Naive B cell (primary cell): Measurements from ENCODE around the gene UBAP1L. TPM values are rescaled to one million over a fixed set of nuclear protein-coding genes. Genes with fewer than 3 reads are reported as not detected.
"Not testable (repeated sequence)": the region's sequence is repeated elsewhere in the genome, so short reads cannot be mapped to it uniquely, and the experiment has no call there.

Experiments used
- ATAC-seq, 2 donors: fragments of 150-1000 bp; cut with Tn5 transposase; 2 replicates each; pipeline ENCODE4 v1.10.0; 2021; ENCODE audit warnings: low read depth in 2 of 2, mild to moderate bottlenecking in 2 of 2, moderate library complexity in 2 of 2
- DNase-seq: peaks from one replicate; pipeline ENCODE4 v3.0.0; 2022
- H3K27ac Mint-ChIP-seq, 6 donors: one replicate each; pipeline ENCODE4 v1.8.0; 2020 to 2022; ENCODE audit warnings: mild to moderate bottlenecking in 6 of 6, mixed read lengths in 6 of 6, moderate library complexity in 5 of 6, inconsistent platforms in 2 of 6
- H3K27me3 Mint-ChIP-seq, 3 donors: one replicate each; pipeline ENCODE4 v1.8.0; 2021 to 2022; ENCODE audit warnings: mixed read lengths in 3 of 3, mild to moderate bottlenecking in 1 of 3
- H3K36me3 Mint-ChIP-seq, 2 donors: one replicate each; pipeline ENCODE4 v1.8.0; 2020 to 2022; ENCODE audit warnings: mixed read lengths in 2 of 2, inconsistent platforms in 1 of 2, mild to moderate bottlenecking in 1 of 2
- H3K4me1 Mint-ChIP-seq, 3 donors: one replicate each; pipeline ENCODE4 v1.8.0; 2020 to 2022; ENCODE audit warnings: mixed read lengths in 3 of 3, inconsistent platforms in 1 of 3, mild to moderate bottlenecking in 1 of 3, moderate library complexity in 1 of 3
- H3K4me3 Mint-ChIP-seq, 8 donors: one replicate each; pipeline ENCODE4 v1.8.0; 2020 to 2022; ENCODE audit warnings: mild to moderate bottlenecking in 8 of 8, mixed read lengths in 8 of 8, moderate library complexity in 8 of 8, inconsistent platforms in 2 of 8
- H3K9me3 Mint-ChIP-seq, 7 donors: one replicate each; pipeline ENCODE4 v1.8.0; 2020 to 2022; ENCODE audit warnings: mixed read lengths in 7 of 7, mild to moderate bottlenecking in 5 of 7, inconsistent platforms in 2 of 7, moderate library complexity in 1 of 7
- polyA plus RNA-seq, 6 donors: library from polyadenylated mRNA; unstranded; fragments of 300-500 nt; fragmentation: Illumina TruSeq; gene quantifications; one replicate each; pipeline ENCODE4 v1.2.3, GENCODE V29; 2021; ENCODE audit warnings: low read depth in 6 of 6

UBAP1L gene
- polyA plus RNA-seq, result under 1 TPM in 4 of 6 donors, not detected in 2; 0.04 to 0.52 (median 0.24) TPM

DNA sequence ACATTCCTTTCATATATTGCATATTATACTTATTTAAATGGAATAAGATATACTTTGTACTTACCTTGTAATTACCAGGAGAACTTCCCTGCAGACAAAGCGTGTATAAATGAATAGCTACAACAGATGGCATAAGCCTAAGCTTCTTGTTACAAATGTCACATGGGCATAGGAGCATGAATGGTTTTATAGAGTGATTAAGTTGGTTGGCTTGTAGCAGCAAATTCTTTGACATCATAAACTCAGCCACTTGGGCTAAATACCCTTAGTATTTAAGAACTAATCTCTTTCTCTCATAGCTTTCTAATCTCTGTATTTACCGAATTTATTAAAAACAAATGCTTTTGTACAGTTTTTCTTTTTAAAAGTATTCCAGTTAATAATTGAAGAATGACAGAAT lies at the start of gene UBAP1L:
Gene UBAP1L (minus strand): TSS at position 115 of the 400 bp plus-strand sequence. CDS start 8,985 bp downstream, outside the sequence.
- peaks cover 19 to 42% of the 10 kb centered on the region in 2 donors for H3K36me3 Mint-ChIP-seq
- ATAC-seq, result no peak
- H3K27ac Mint-ChIP-seq, result peak within 1 kb of the TSS in 1 of 6 donors; percentile 16
- H3K9me3 Mint-ChIP-seq, result no peaks in the 10 kb centered on the region
- no peak for DNase-seq
- no peaks in the 10 kb centered on the region for H3K27me3 Mint-ChIP-seq
- H3K4me3 Mint-ChIP-seq, result no peak within 1 kb of the TSS
- H3K4me1 Mint-ChIP-seq, result peaks cover 0 to 4% (median 3%) of the 10 kb centered on the region in 3 donors

DNA sequence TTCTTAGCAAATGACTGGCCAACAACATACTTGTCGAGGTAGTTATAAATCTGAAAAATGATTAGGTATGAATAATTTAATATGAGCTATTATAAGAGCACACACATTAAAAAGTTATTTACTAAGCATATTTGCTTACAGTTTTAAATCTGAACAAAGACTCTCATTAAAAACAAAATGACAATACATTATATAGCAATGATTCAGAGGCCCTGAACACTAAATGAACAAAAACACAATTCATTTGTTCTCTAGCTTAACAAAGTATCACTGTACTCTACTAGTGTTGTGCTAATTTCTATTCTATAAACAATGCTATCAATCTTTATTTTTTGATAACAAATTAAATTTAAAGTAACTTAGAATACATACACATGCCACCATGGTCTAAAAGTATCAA lies 49.1 kb upstream of the UBAP1L start:
- ATAC-seq, result no peak
- Mint-ChIP-seq H3K27me3 (no peaks in the 10 kb centered on the region), H3K4me3 (no peak overlapping the region), H3K27ac (no peak overlapping the region), H3K9me3 (no peaks in the 10 kb centered on the region), H3K4me1 (peaks cover 0 to 3% (median 0%) of the 10 kb centered on the region in 3 donors), H3K36me3 (no peaks in the 10 kb centered on the region)
- DNase-seq, result no peak

DNA sequence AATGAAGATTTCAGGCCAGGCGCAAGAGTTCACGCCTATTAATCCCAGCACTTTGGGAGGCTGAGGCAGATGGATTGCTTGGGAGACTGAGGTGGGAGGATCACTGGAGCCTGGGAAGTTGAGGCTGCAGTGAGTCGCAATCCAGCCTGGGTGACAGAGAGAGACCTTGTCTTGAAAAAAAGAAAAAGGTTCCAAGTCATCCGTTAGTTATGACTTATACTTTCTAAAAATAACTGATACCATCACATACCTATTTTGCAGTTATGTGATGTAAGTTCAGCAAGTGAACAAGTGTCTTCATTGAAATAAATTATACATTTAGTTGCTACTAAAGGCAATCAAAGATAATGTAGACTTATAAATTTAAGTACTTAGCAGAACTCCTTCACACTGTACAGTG lies 48.0 kb upstream of the UBAP1L start:
- Mint-ChIP-seq H3K4me1 (peaks cover 0 to 3% (median 0%) of the 10 kb centered on the region in 3 donors), H3K27me3 (no peaks in the 10 kb centered on the region), H3K27ac (no peak overlapping the region), H3K4me3 (no peak overlapping the region), H3K36me3 (peaks cover 0 to 3% of the 10 kb centered on the region in 2 donors), H3K9me3 (no peaks in the 10 kb centered on the region)
- DNase-seq, result no peak
- ATAC-seq, result no peak

DNA sequence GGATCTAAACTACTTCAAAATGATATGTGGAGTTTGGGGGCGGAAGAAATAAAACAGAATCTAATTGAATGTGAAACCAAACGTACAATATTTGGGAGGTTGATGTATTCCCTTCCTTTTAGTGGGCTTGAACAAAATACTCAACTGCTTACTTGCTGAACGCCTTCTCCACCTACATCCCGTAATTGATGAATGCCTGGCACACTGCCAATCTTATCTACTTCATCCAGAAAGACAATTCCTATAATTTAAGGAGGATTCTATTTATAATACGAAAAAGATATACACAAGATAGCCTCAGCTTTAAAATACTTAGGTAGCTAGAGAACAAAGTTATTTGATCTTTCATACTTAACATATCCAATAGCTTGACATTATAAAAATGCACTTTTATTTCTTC lies 41.7 kb upstream of the UBAP1L start:
- Mint-ChIP-seq H3K36me3 (peaks cover 26 to 31% of the 10 kb centered on the region in 2 donors), H3K9me3 (no peaks in the 10 kb centered on the region), H3K4me1 (no peaks in the 10 kb centered on the region), H3K4me3 (no peak overlapping the region), H3K27ac (no peak overlapping the region), H3K27me3 (no peaks in the 10 kb centered on the region)
- DNase-seq (no peak), ATAC-seq (no peak)

DNA sequence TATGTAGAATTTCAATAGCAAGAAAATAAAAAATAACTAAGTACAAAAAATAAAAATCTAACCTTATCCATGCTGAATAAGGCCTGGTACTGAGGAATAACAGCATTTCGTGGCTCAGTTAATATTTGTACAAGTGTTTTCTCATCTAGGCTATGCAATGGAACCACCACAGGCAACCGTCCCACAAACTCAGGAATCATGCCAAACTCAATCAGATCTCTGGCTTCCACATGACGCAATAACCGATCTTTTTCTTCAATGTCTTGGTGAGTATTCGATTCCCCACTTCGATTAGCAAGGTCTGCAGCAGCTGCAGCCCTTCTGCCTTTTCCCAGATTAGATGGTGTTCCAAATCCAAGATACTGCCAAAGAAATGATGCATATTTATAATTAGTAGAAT lies 39.7 kb upstream of the UBAP1L start:
- H3K36me3 Mint-ChIP-seq, result peaks cover 30 to 31% of the 10 kb centered on the region in 2 donors
- DNase-seq, result no peak
- H3K4me3 Mint-ChIP-seq, result no peak overlapping the region
- no peaks in the 10 kb centered on the region for H3K4me1 Mint-ChIP-seq
- H3K27me3 Mint-ChIP-seq, result no peaks in the 10 kb centered on the region
- no peak overlapping the region for H3K27ac Mint-ChIP-seq
- ATAC-seq, result no peak
- H3K9me3 Mint-ChIP-seq, result no peaks in the 10 kb centered on the region

DNA sequence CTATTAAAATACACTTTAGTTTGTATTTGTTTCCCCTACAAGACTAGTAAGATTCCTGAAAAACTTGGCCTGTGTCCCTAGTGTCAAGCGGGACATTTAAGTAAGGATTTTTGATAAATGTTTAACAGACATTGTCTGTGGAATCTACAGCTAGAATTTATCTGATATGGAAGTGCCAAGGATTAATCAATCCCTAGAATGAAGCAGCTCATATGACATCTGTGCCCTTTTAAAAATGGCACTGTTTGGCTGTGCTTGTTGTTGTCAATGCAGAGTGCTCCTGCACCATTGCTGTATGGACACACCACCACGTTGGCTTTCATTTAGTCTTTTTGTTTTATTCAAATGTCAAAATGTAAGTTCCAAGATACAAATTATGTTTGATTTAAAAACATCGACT lies 32.9 kb upstream of the UBAP1L start:
- Mint-ChIP-seq H3K27ac (no peak overlapping the region), H3K4me3 (no peak overlapping the region), H3K4me1 (no peaks in the 10 kb centered on the region), H3K9me3 (no peaks in the 10 kb centered on the region), H3K27me3 (no peaks in the 10 kb centered on the region), H3K36me3 (peaks cover 0 to 4% of the 10 kb centered on the region in 2 donors)
- ATAC-seq (no peak), DNase-seq (no peak)

DNA sequence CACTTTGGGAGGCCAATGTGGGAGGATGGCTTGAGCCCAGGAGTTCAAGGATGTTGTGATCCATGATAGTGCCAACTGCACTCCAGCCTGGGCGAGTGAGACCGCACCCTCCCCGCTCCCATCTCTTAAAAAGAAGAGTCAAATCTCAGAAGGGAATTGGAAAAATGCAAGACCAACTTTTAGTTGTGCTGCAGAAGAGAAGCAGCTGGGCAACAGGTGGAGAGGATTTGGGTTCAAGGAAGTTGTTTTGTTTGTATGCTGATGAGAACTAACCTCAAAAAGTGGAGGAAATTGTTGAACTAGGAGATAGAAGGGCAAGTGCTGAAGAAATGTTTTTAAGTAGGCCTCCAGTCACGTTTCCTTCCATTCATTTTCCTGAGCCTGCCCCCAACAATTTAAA lies 31.4 kb upstream of the UBAP1L start:
- no peak for DNase-seq
- H3K27me3 Mint-ChIP-seq, result no peaks in the 10 kb centered on the region
- H3K9me3 Mint-ChIP-seq, result no peaks in the 10 kb centered on the region
- H3K4me3 Mint-ChIP-seq, result no peak overlapping the region
- peaks cover 0 to 1% of the 10 kb centered on the region in 2 donors for H3K36me3 Mint-ChIP-seq
- no peaks in the 10 kb centered on the region for H3K4me1 Mint-ChIP-seq
- H3K27ac Mint-ChIP-seq, result peak overlapping the region in 1 of 6 donors; percentile 6
- no peak for ATAC-seq

DNA sequence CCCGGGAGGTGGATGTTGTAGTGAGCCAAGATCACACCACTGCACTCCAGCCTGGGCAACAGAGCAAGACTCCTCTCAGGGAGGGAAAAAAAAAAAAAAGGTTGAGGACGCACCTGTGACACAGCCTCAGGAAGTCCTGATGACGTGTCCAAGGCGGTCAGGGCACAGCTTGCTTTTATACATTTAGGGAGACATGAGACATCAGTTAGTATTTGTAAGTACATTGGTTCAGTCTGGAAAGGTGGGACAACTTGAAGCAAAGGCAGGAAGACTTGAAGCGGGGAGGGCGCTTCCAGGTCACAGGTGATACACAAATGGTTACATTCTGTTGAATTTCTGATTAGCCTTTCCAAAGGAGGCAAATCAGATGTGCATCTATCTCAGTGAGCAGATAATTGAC lies 23.6 kb upstream of the UBAP1L start:
- peaks cover 6 to 12% of the 10 kb centered on the region in 2 donors for H3K36me3 Mint-ChIP-seq
- H3K4me3 Mint-ChIP-seq, H3K27ac Mint-ChIP-seq, ATAC-seq, H3K27me3 Mint-ChIP-seq, DNase-seq, H3K4me1 Mint-ChIP-seq: not testable (repeated sequence)
- peaks cover 4 to 15% (median 11%) of the 10 kb centered on the region in 7 donors for H3K9me3 Mint-ChIP-seq

DNA sequence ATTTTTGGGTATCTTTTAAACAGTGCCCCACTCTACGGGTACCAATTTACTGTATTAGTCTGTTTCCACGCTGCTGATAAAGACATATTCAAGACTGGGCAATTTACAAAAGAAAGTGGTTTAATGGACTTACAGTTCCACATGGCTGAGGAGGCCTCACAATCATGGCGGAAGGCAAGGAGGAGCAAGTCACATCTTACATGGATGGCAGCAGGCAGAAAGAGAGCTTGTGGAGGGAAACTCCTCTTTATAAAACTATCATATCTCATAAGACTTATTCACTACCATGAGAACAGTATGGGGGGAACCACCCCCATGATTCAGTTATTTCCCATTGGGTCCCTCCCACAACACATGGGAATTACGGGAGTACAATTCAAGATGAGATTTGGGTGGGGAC lies 22.9 kb upstream of the UBAP1L start:
- ATAC-seq, H3K27me3 Mint-ChIP-seq, H3K27ac Mint-ChIP-seq, DNase-seq, H3K4me1 Mint-ChIP-seq: not testable (repeated sequence)
- Mint-ChIP-seq H3K9me3 (peaks cover 4 to 15% (median 11%) of the 10 kb centered on the region in 7 donors), H3K36me3 (peaks cover 6 to 15% of the 10 kb centered on the region in 2 donors), H3K4me3 (peak overlapping the region in 1 of 8 donors; percentile 79)

DNA sequence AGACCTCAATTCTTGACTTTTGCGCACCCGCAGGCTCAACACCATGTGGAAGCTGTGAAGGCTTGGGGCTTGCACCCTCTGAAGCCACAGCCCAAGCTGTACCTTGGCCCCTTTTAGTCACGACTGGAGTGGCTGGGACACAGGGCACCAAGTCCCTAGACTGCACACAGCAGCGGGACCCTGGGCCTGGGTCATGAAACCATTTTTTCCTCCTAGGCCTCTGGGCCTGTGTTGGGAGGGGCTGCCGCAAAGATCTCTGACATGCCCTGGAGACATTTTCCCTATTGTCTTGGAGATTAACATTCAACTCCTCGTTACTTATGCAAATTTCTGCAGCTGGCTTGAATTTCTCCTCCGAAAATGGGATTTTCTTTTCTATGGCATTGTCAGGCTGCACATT lies 22.1 kb upstream of the UBAP1L start:
- not testable (repeated sequence) for H3K27ac Mint-ChIP-seq, DNase-seq, H3K27me3 Mint-ChIP-seq, ATAC-seq
- H3K9me3 Mint-ChIP-seq, result peaks cover 4 to 15% (median 11%) of the 10 kb centered on the region in 7 donors
- H3K4me1 Mint-ChIP-seq, result peaks cover 13 to 16% (median 13%) of the 10 kb centered on the region in 3 donors
- H3K36me3 Mint-ChIP-seq, result peaks cover 6 to 15% of the 10 kb centered on the region in 2 donors
- H3K4me3 Mint-ChIP-seq, result peak overlapping the region in 1 of 8 donors; percentile 79

DNA sequence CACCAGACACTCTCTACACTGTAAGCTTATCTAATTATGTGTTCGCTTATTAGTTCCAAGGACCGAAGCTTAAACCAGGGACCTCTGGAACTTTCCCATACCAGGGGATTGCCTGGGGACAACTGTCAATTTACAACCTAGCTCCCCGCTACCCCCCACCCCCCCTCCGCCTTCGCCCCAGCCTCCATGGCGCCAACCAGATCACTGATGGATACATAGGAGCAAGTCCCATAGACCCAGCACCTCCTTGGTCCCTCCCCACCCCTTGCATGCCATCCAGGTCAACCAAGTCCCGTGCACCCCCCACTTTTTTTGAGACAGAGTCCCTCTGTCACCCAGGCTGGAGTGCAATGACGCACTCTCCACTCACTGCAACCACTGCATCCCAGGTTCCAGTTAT lies 19.5 kb upstream of the UBAP1L start:
- H3K27me3 Mint-ChIP-seq, result no peaks in the 10 kb centered on the region
- H3K36me3 Mint-ChIP-seq, result peaks cover 6 to 15% of the 10 kb centered on the region in 2 donors

DNA sequence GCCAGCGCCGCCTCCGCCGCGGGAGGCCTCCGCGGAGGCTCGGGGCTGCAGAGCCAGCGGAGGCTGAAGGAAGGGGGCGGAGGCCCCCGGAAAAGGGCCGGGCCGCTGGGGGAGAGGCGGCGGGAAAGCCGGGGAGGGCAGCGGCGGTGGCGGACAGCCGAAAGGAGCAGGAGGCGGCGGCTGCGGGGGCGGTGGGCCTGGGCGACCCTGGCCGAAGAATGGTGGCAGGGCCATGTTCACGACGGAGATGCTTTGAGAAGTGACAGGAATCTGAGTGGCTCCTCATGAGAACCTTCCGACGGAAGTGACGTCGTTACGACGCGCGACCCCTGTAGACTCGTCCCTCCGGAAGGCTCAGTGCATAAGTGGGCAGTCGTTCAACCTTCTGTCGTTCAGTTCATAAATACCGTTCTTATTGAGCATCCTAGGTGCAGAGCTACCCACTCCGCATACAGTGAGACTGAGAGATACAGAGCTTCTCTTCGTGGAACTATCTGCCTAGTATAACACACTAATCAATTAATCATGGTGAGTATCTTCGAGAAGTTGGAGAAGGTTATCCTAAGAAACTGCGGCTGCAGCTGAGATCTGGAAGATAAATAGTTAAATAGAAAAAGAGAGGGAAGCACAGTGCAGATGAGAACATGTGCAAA lies 18.7 kb upstream of the UBAP1L start, which contains the start of gene PDCD7:
Gene PDCD7 (minus strand): TSS at position 261 of the 653 bp plus-strand sequence. CDS start 27 bp downstream, at position 234.
- H3K36me3 Mint-ChIP-seq, result peaks cover 6 to 15% of the 10 kb centered on the region in 2 donors
- H3K4me3 Mint-ChIP-seq, result peak within 1 kb of the TSS; percentile 91 to 96 (median 94)
- H3K4me1 Mint-ChIP-seq, result peaks cover 23 to 34% (median 30%) of the 10 kb centered on the region in 3 donors
- H3K27me3 Mint-ChIP-seq, result no peaks in the 10 kb centered on the region
- peak; percentile 96 for ATAC-seq
- H3K27ac Mint-ChIP-seq, result peak within 1 kb of the TSS; percentile 92 to 97 (median 96)
- H3K9me3 Mint-ChIP-seq, result peaks cover 4 to 15% (median 11%) of the 10 kb centered on the region in 7 donors
- DNase-seq, result peak; percentile 77

More for the DNA sequence above, 19.5 kb upstream of the UBAP1L start:
- H3K4me1 Mint-ChIP-seq, result peaks cover 19 to 31% (median 29%) of the 10 kb centered on the region in 3 donors
- ATAC-seq, result no peak
- peak overlapping the region; percentile 56 to 96 (median 94) for H3K4me3 Mint-ChIP-seq
- DNase-seq, result no peak
- peak overlapping the region in 3 of 6 donors; percentile 85 to 97 (median 96) for H3K27ac Mint-ChIP-seq
- H3K9me3 Mint-ChIP-seq, result peaks cover 4 to 15% (median 11%) of the 10 kb centered on the region in 7 donors

DNA sequence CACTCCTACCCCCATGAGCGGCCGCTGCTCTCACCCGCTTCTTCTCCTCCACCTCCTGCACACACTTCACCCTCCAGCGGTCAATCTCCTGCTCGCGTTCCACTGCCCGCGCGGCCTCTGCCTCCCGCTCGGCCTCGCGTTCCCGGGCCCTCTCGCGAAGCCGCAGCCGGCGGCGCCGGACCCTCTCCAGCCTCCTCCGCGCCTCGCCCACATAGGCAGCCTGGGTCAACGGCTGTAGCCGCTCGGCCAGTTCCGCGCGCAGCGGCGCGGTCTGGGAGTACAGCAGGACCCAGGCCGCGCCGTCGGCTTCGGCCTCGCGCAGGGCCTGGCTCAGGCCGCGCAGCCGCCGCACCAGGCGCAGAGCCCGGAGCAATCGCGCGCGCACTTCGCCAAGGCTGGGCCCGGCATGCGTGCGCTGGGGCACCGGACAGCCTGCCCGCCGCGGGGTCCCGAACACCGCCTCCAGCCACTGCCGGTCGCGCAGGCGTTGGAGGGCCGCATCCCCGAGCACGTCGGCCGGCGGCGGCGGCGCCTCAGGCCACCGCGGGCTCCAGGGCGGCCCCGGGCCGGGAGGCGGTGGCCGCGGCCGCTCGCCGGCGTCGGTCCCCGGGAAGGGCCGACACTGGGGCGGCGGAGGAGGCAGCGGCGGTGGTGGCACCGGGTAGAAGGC lies 18.0 kb upstream of the UBAP1L start:
- Mint-ChIP-seq H3K27ac (peak overlapping the region in 4 of 6 donors; percentile 86 to 96 (median 92)), H3K4me1 (peaks cover 26 to 34% (median 32%) of the 10 kb centered on the region in 3 donors), H3K9me3 (peaks cover 4 to 15% (median 11%) of the 10 kb centered on the region in 7 donors), H3K4me3 (peak overlapping the region; percentile 85 to 96 (median 92)), H3K36me3 (peaks cover 12 to 19% of the 10 kb centered on the region in 2 donors), H3K27me3 (no peaks in the 10 kb centered on the region)
- peak; percentile 31 to 38 for ATAC-seq
- peak; percentile 25 for DNase-seq
